H9 (cell line): Measurements from ENCODE around the gene TNFAIP3. TPM values are rescaled to one million over a fixed set of nuclear protein-coding genes. Genes with fewer than 3 reads are reported as not detected.

Experiments
- DNase-seq: peaks from one replicate; pipeline ENCODE4 v3.0.0-alpha.2; 2017
- H2AFZ ChIP-seq: one replicate; pipeline ENCODE4 v1.6.1; 2013; ENCODE audit warnings: mild to moderate bottlenecking, low read length, control low read depth, moderate library complexity
- H2AK5ac ChIP-seq: 2 replicates; pipeline ENCODE4 v1.6.1; 2013; ENCODE audit warnings: low read length, control low read depth, mixed read lengths; ENCODE audit not compliant: insufficient read length
- H2BK120ac ChIP-seq: one replicate; pipeline ENCODE4 v1.6.1; 2013; ENCODE audit warnings: low read depth, mild to moderate bottlenecking, low read length, control low read depth, inconsistent platforms; ENCODE audit not compliant: poor library complexity, severe bottlenecking
- H2BK12ac ChIP-seq: 2 replicates; pipeline ENCODE4 v1.6.1; 2013; ENCODE audit warnings: low read length, control low read depth, mixed read lengths, low read depth; ENCODE audit not compliant: insufficient read length
- H2BK15ac ChIP-seq: 2 replicates; pipeline ENCODE4 v1.6.1; 2013; ENCODE audit warnings: low read depth, low read length, control low read depth
- H2BK20ac ChIP-seq: one replicate; pipeline ENCODE4 v1.6.1; 2013; ENCODE audit warnings: low read depth, mild to moderate bottlenecking, low read length, control low read depth, inconsistent platforms; ENCODE audit not compliant: poor library complexity, severe bottlenecking
- H2BK5ac ChIP-seq: 2 replicates; pipeline ENCODE4 v1.6.1; 2013; ENCODE audit warnings: low read length, control low read depth, mixed read lengths; ENCODE audit not compliant: insufficient read length
- H3K14ac ChIP-seq: 2 replicates; pipeline ENCODE4 v1.6.1; 2013; ENCODE audit warnings: low read length, control low read depth; ENCODE audit not compliant: insufficient read depth
- H3K18ac ChIP-seq: 2 replicates; pipeline ENCODE4 v1.6.1; 2013; ENCODE audit warnings: low read depth, mild to moderate bottlenecking, mixed read lengths, low read length, control low read depth; ENCODE audit not compliant: insufficient read length
- H3K23ac ChIP-seq: 2 replicates; pipeline ENCODE4 v1.6.1; 2013; ENCODE audit warnings: low read length, control low read depth, mixed read lengths, low read depth; ENCODE audit not compliant: insufficient read length
- H3K23me2 ChIP-seq: 2 replicates; pipeline ENCODE4 v1.6.1; 2013; ENCODE audit warnings: low read depth, mild to moderate bottlenecking, mixed read lengths, low read length, control low read depth; ENCODE audit not compliant: insufficient read length, poor library complexity, severe bottlenecking
- H3K27ac ChIP-seq: 2 replicates; pipeline ENCODE4 v1.5.1; 2013; ENCODE audit warnings: low read length, control low read depth, mixed read lengths, low read depth; ENCODE audit not compliant: insufficient read length
- H3K27me3 ChIP-seq: 2 replicates; pipeline ENCODE4 v1.6.1; 2013; ENCODE audit warnings: low read length, control low read depth, inconsistent platforms; ENCODE audit not compliant: insufficient read depth
- H3K4ac ChIP-seq: 2 replicates; pipeline ENCODE4 v1.6.1; 2013; ENCODE audit warnings: low read depth, mild to moderate bottlenecking, control low read depth, inconsistent platforms, low read length, moderate library complexity
- H3K4me1 ChIP-seq: 2 replicates; pipeline ENCODE4 v1.6.1; 2013; ENCODE audit warnings: low read length, control low read depth, inconsistent platforms; ENCODE audit not compliant: insufficient read depth
- H3K4me2 ChIP-seq: 2 replicates; pipeline ENCODE4 v1.6.1; 2013; ENCODE audit warnings: low read length, control low read depth, mixed read lengths; ENCODE audit not compliant: insufficient read length, insufficient read depth
- H3K56ac ChIP-seq: 2 replicates; pipeline ENCODE4 v1.6.1; 2013; ENCODE audit warnings: low read depth, mild to moderate bottlenecking, mixed read lengths, low read length, control low read depth; ENCODE audit not compliant: insufficient read length
- H3K79me1 ChIP-seq: 2 replicates; pipeline ENCODE4 v1.6.1; 2013; ENCODE audit warnings: low read depth, mild to moderate bottlenecking, moderate library complexity, low read length, control low read depth, inconsistent platforms; ENCODE audit not compliant: insufficient read depth, poor library complexity, severe bottlenecking
- H3K79me2 ChIP-seq: 2 replicates; pipeline ENCODE4 v1.6.1; 2013; ENCODE audit warnings: low read length, control low read depth, inconsistent platforms; ENCODE audit not compliant: insufficient read depth
- H3K9ac ChIP-seq: 2 replicates; pipeline ENCODE4 v1.6.1; 2013; ENCODE audit warnings: low read length, control low read depth, mixed read lengths; ENCODE audit not compliant: insufficient read length; ENCODE audit errors: extremely low read depth
- H3K9me3 ChIP-seq: one replicate; pipeline ENCODE4 v1.6.1; 2013; ENCODE audit warnings: low read depth, low read length, inconsistent platforms; ENCODE audit not compliant: control insufficient read depth
- H3T11ph ChIP-seq: one replicate; pipeline ENCODE4 v1.6.1; 2013; ENCODE audit warnings: mild to moderate bottlenecking, low read length, control low read depth, inconsistent platforms
- H4K20me1 ChIP-seq: one replicate; pipeline ENCODE4 v1.6.1; 2013; ENCODE audit not compliant: control insufficient read depth, insufficient read length, insufficient read depth
- H4K5ac ChIP-seq: 2 replicates; pipeline ENCODE4 v1.6.1; 2013; ENCODE audit warnings: low read depth, mild to moderate bottlenecking, mixed read lengths, low read length, control low read depth; ENCODE audit not compliant: insufficient read length
- H4K8ac ChIP-seq: replicated peaks from 2 replicates; pipeline ENCODE4 v1.6.1; 2013; ENCODE audit warnings: low read length, control low read depth, mixed read lengths, low read depth; ENCODE audit not compliant: insufficient read length
- H4K91ac ChIP-seq: 2 replicates; pipeline ENCODE4 v1.6.1; 2013; ENCODE audit warnings: low read depth, mild to moderate bottlenecking, moderate library complexity, mixed read lengths, low read length, control low read depth; ENCODE audit not compliant: insufficient read length
- H3K27ac Mint-ChIP-seq, 3 experiments: 2 replicates in 2 of 3; 3 replicates in 1 of 3; pipeline ENCODE4 v1.8.0; 2020 to 2021; ENCODE audit warnings: mixed read lengths in 3 of 3, mild to moderate bottlenecking in 1 of 3, moderate library complexity in 1 of 3
- H3K27me3 Mint-ChIP-seq: 2 replicates; pipeline ENCODE4 v1.8.0; 2021; ENCODE audit warnings: low read depth, mild to moderate bottlenecking, moderate library complexity, mixed read lengths
- H3K36me3 Mint-ChIP-seq, 3 experiments: 2 replicates in 2 of 3; 3 replicates in 1 of 3; pipeline ENCODE4 v1.8.0; 2020 to 2021; ENCODE audit warnings: low read depth in 3 of 3, mixed read lengths in 3 of 3; ENCODE audit not compliant: insufficient read depth in 1 of 3
- H3K4me1 Mint-ChIP-seq, 2 experiments: 2 replicates each; pipeline ENCODE4 v1.8.0; 2020; ENCODE audit warnings: mixed read lengths in 2 of 2
- H3K4me3 Mint-ChIP-seq, 2 experiments: 2 replicates in 1 of 2; 3 replicates in 1 of 2; pipeline ENCODE4 v1.8.0; 2020 to 2021; ENCODE audit warnings: mild to moderate bottlenecking in 2 of 2, mixed read lengths in 2 of 2, moderate library complexity in 1 of 2
- H3K9me3 Mint-ChIP-seq, 2 experiments: 2 replicates in 1 of 2; 3 replicates in 1 of 2; pipeline ENCODE4 v1.8.0; 2020; ENCODE audit warnings: mild to moderate bottlenecking in 2 of 2, mixed read lengths in 2 of 2, moderate library complexity in 1 of 2
- CTCF ChIP-seq: fragments of 200-600 bp; sonication (generic); conservative IDR thresholded peaks from 3 replicates; pipeline ENCODE4 v1.8.0; 2021; ENCODE audit warnings: antibody characterized with exemption, mild to moderate bottlenecking
- WGBS: extraction: QIAGEN DNeasy Blood & Tissue Kit; methylation state at CpG from one replicate; pipeline ENCODE4 v1.1.7; 2013; ENCODE audit warnings: missing lambda C conversion rate, low lambda C conversion rate, mixed read lengths; ENCODE audit not compliant: insufficient read length; ENCODE audit errors: extremely low coverage; 5-methylcytosine and 5-hydroxymethylcytosine counted together
- total RNA-seq: library from RNA; stranded (reverse); gene quantifications from 2 replicates; pipeline ENCODE4 v1.2.1, GENCODE V29; 2021

The TNFAIP3 gene
- total RNA-seq, 1 experiment from 2014 or later, result 3.7 TPM

DNA sequence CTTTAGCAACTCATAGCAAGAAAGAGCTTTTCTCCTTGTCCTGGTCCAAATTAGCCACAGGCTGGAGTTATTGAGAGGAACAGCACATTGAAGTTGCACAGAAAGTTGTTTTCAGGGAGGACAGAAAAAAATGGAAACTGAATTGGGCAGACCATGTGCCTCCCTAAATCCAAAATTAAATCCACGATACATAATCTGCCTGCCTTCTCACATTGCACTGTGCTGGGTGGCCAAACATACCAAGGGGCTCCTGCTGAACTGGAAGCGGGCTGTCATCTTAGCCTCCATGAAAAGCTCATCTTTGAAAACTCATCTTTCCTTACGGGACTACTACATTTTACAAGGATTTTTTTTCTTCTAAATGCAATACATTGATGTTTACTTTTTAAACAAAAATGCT is 59.9 kb downstream of the TNFAIP3 start:
- no peak overlapping the region for H2BK120ac ChIP-seq
- H3K4me1 ChIP-seq, result peaks cover 8% of the 10 kb centered on the region; the same call in 1 of the 2 replicates
- no peak overlapping the region for H3K9ac ChIP-seq
- H3K23ac ChIP-seq, result no peak overlapping the region
- no peaks in the 10 kb centered on the region for H3K79me2 ChIP-seq
- Mint-ChIP-seq H3K9me3 (no peaks in the 10 kb centered on the region), H3K4me3 (no peak overlapping the region; a peak in 1 of 5 replicates), H3K36me3 (no peaks in the 10 kb centered on the region), H3K27ac (no peak overlapping the region), H3K4me1 (peaks cover 28 to 32% of the 10 kb centered on the region in 2 experiments), H3K27me3 (peaks cover 6% of the 10 kb centered on the region)
- H2BK20ac ChIP-seq, result no peak overlapping the region
- H2BK15ac ChIP-seq, result no peak overlapping the region
- no peak overlapping the region for H3K18ac ChIP-seq
- no peak overlapping the region for H4K5ac ChIP-seq
- H2AK5ac ChIP-seq, result no peak overlapping the region
- no peak overlapping the region for H4K8ac ChIP-seq
- no peaks in the 10 kb centered on the region for H3K23me2 ChIP-seq
- no peak overlapping the region for H3K4me2 ChIP-seq
- H3K27ac ChIP-seq, result no peak overlapping the region
- no peak overlapping the region for H3T11ph ChIP-seq
- no peak overlapping the region for H2AFZ ChIP-seq
- no peak overlapping the region for H2BK12ac ChIP-seq
- no CpG with 5 or more reads among the region's 3 CpGs for WGBS
- H3K56ac ChIP-seq, result no peak overlapping the region
- no peaks in the 10 kb centered on the region for H3K9me3 ChIP-seq
- no peak overlapping the region for H3K4ac ChIP-seq
- no peak overlapping the region for H3K14ac ChIP-seq
- H3K79me1 ChIP-seq, result no peaks in the 10 kb centered on the region
- no peak for DNase-seq
- no peaks in the 10 kb centered on the region for H3K27me3 ChIP-seq
- no peak for TF ChIP-seq CTCF
- H2BK5ac ChIP-seq, result no peak overlapping the region
- no peak overlapping the region for H4K91ac ChIP-seq
- H4K20me1 ChIP-seq, result no peaks in the 10 kb centered on the region
